ENCODE data around the gene PLXND1. TPM values are rescaled to one million over a fixed set of nuclear protein-coding genes. Genes with fewer than 3 reads are reported as not detected.

Gene PLXND1
- total and polyA plus RNA-seq, 2 donors (not counting 1 experiment from before 2014, with no cell fraction given), result 3.3 to 74.4 TPM

GRCh38 chr3:129592381-129593131 is 13.9 kb downstream of the PLXND1 start:
- peaks cover 0 to 10% (median 0%) of the 10 kb centered on the region in 3 donors for H3K9me3 ChIP-seq (ENCODE audit: control extremely low read depth in 1 of 3, control insufficient read depth in 2 of 3, insufficient read depth in 1 of 3, low read length in 2 of 3)
- H3K4me2 ChIP-seq (replicated peaks; ENCODE audit: low read depth, low read length, poor library complexity, severe bottlenecking), result peak overlapping the region; percentile 60
- peaks cover 19 to 24% of the 10 kb centered on the region in 2 donors for H3K4me1 ChIP-seq (ENCODE audit: control insufficient read depth in 2 of 2, insufficient read depth in 2 of 2, low read length in 2 of 2)
- peak overlapping the region; percentile 35 for H3K9ac ChIP-seq (ENCODE audit: low read length)
- no peak for TF ChIP-seq EZH2 (IDR thresholded peaks at IDR 0.05; ENCODE audit: borderline replicate concordance, insufficient read depth, low read depth, low read length, poor library complexity, severe bottlenecking)
- no peak for TF ChIP-seq CTCF (IDR thresholded peaks at IDR 0.05)
- peaks cover 24% of the 10 kb centered on the region for H3K27me3 Mint-ChIP-seq
- H3K4me3 Mint-ChIP-seq, result peak overlapping the region; percentile 29
- no peaks in the 10 kb centered on the region for H3K9me3 Mint-ChIP-seq (ENCODE audit: insufficient read depth)
- H3K27ac Mint-ChIP-seq, result no peak overlapping the region
- ChIA-PET POLR2A (interaction anchor here (0.6 to 3.3 kb wide), 4 partner anchors 13 to 1635 kb away, joined by 3 to 17 read pairs (median 5); partner anchors contain the start of gene PLXND1), CTCF (interaction anchor here (1.4 to 3.3 kb wide), 4 partner anchors 10 to 102 kb away, joined by 3 to 12 read pairs (median 9); no protein-coding TSS in a partner anchor)
- H3K27ac ChIP-seq (ENCODE audit: low read length in 2 of 2), result no peak overlapping the region
- H2AFZ ChIP-seq (ENCODE audit: insufficient read depth, low read depth, low read length, poor library complexity, severe bottlenecking), result peak overlapping the region; percentile 28
- H3K36me3 ChIP-seq (replicated peaks in 1 of 2; ENCODE audit: control extremely low read depth in 1 of 2, control insufficient read depth in 1 of 2, extremely low read depth in 1 of 2, insufficient read depth in 2 of 2, low read length in 1 of 2), result no peaks in the 10 kb centered on the region
- peak overlapping the region in 2 of 5 experiments; percentile 9 to 36 for H3K4me3 ChIP-seq (ENCODE audit: control extremely low read depth in 1 of 5, extremely low read depth in 1 of 5, insufficient read depth in 1 of 5, low read depth in 2 of 5, low read length in 4 of 5)
- intact Hi-C loops (cut with micrococcal nuclease), result no loop called here
- ATAC-seq (ENCODE audit: low read depth), result no peak
- DNase-seq, result no peak
- H3K79me2 ChIP-seq (ENCODE audit: control insufficient read depth, insufficient read depth, low read length), result no peaks in the 10 kb centered on the region
- H3K27me3 ChIP-seq (replicated peaks in 1 of 4; ENCODE audit: control extremely low read depth in 1 of 4, control insufficient read depth in 3 of 4, insufficient read depth in 4 of 4, low read length in 3 of 4), result peaks cover 0 to 33% (median 12%) of the 10 kb centered on the region in 4 experiments
- peaks cover 23% of the 10 kb centered on the region for H3K4me1 Mint-ChIP-seq
- WGBS (ENCODE audit: insufficient coverage), result 12% methylated on average over 12 of the region's 26 CpGs
- H4K20me1 ChIP-seq (ENCODE audit: control insufficient read depth, insufficient read depth, low read length, poor library complexity, severe bottlenecking), result no peaks in the 10 kb centered on the region

GRCh38 chr3:129591932-129592331 is 14.5 kb downstream of the PLXND1 start:
- peaks cover 0 to 10% (median 0%) of the 10 kb centered on the region in 3 donors for H3K9me3 ChIP-seq (ENCODE audit: control extremely low read depth in 1 of 3, control insufficient read depth in 2 of 3, insufficient read depth in 1 of 3, low read length in 2 of 3)
- intact Hi-C loops (cut with micrococcal nuclease), result no loop called here
- ATAC-seq (ENCODE audit: low read depth) (no peak), DNase-seq (no peak)
- Mint-ChIP-seq H3K27ac (peak overlapping the region; percentile 65), H3K4me3 (peak overlapping the region; percentile 7), H3K9me3 (ENCODE audit: insufficient read depth) (no peaks in the 10 kb centered on the region), H3K27me3 (peaks cover 24% of the 10 kb centered on the region), H3K4me1 (peaks cover 23% of the 10 kb centered on the region)
- no peak overlapping the region for H2AFZ ChIP-seq (ENCODE audit: insufficient read depth, low read depth, low read length, poor library complexity, severe bottlenecking)
- H3K36me3 ChIP-seq (replicated peaks in 1 of 2; ENCODE audit: control extremely low read depth in 1 of 2, control insufficient read depth in 1 of 2, extremely low read depth in 1 of 2, insufficient read depth in 2 of 2, low read length in 1 of 2), result no peaks in the 10 kb centered on the region
- POLR2A ChIA-PET, result interaction anchor here (0.6 to 3.3 kb wide), 2 partner anchors 15 to 471 kb away, joined by 3 to 17 read pairs; no protein-coding TSS in a partner anchor
- TF ChIP-seq EZH2 (IDR thresholded peaks at IDR 0.05; ENCODE audit: borderline replicate concordance, insufficient read depth, low read depth, low read length, poor library complexity, severe bottlenecking), result no peak
- TF ChIP-seq CTCF (IDR thresholded peaks at IDR 0.05), result no peak
- peaks cover 0 to 33% (median 12%) of the 10 kb centered on the region in 4 experiments for H3K27me3 ChIP-seq (replicated peaks in 1 of 4; ENCODE audit: control extremely low read depth in 1 of 4, control insufficient read depth in 3 of 4, insufficient read depth in 4 of 4, low read length in 3 of 4)
- H4K20me1 ChIP-seq (ENCODE audit: control insufficient read depth, insufficient read depth, low read length, poor library complexity, severe bottlenecking), result no peaks in the 10 kb centered on the region
- H3K4me2 ChIP-seq (replicated peaks; ENCODE audit: low read depth, low read length, poor library complexity, severe bottlenecking), result no peak overlapping the region
- WGBS (ENCODE audit: insufficient coverage), result 78% methylated on average over 5 of the region's 8 CpGs
- H3K9ac ChIP-seq (ENCODE audit: low read length), result no peak overlapping the region
- no peaks in the 10 kb centered on the region for H3K79me2 ChIP-seq (ENCODE audit: control insufficient read depth, insufficient read depth, low read length)
- no peak overlapping the region for H3K4me3 ChIP-seq (ENCODE audit: control extremely low read depth in 1 of 5, extremely low read depth in 1 of 5, insufficient read depth in 1 of 5, low read depth in 2 of 5, low read length in 4 of 5)
- H3K27ac ChIP-seq (ENCODE audit: low read length in 2 of 2), result no peak overlapping the region
- CTCF ChIA-PET, result interaction anchor here (3.3 kb wide), 1 partner anchor 14 kb away, joined by 11 read pairs; no protein-coding TSS in a partner anchor
- peaks cover 19 to 24% of the 10 kb centered on the region in 2 donors for H3K4me1 ChIP-seq (ENCODE audit: control insufficient read depth in 2 of 2, insufficient read depth in 2 of 2, low read length in 2 of 2)
